NB4 (cell line): ENCODE measurements around the gene MAP4K4.

Source experiments
- CTCF ChIP-seq: IDR thresholded peaks from one replicate; pipeline ENCODE4 v1.5.1; 2012; ENCODE audit warnings: low read depth, low read length
- POLR2A ChIP-seq: IDR thresholded peaks from 2 replicates; pipeline ENCODE4 v1.6.1; 2011; ENCODE audit warnings: mild to moderate bottlenecking; ENCODE audit not compliant: insufficient read length; ENCODE audit errors: extremely low read depth

DNA sequence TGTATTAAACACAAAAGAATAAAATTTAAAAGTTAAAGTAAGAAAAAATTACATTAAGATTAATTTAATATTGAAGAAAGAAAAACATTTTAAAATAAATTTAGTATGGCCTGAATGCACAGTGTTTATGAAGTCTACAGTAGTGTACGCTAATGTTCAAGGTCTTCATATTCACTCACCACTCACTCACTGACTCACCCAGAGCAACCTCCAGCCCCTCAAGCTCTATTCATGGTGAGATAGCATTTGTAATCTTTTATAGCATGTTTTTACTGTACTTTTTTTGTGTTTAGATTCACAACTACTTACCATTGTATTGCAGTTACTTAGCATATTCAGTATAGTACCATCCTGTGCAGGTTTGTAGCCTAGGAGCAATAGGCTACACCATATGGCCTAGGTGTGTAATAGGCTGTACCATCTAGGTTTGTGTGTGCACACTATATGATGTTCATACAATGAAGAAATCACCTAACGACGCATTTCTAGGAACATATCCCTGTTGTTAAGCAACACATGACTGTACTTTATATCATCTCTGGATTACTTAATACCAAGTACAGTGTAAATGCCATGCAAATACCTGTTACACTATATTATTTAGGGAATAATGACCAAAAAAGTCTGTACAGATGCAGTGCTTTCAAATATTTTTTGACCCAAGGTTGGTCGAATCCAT is 150.3 kb downstream of the MAP4K4 start:
- no peak for TF ChIP-seq POLR2A
- TF ChIP-seq CTCF, result no peak
